CD4-positive, alpha-beta T cell (primary cell): Measurements from ENCODE around the gene STUB1. TPM values are rescaled to one million over a fixed set of nuclear protein-coding genes. Genes with fewer than 3 reads are reported as not detected.
A peak's percentile ranks its signal among the peaks of the same experiment; 100 is the strongest.

Experiments used
- ATAC-seq: fragments of 200-7000 bp; cut with Tn5 transposase; one replicate; pipeline ENCODE4 v1.10.0; 2022; ENCODE audit warnings: mild to moderate bottlenecking; ENCODE audit not compliant: poor library complexity
- CTCF ChIA-PET: fragments of 350-600 bp; sonication (Branson Sonifier 250); formaldehyde crosslinking; loops from one replicate; lab custom pipeline; 2021; ENCODE audit warnings: antibody characterized with exemption, inconsistent platforms; lab: Charles Lee
- POLR2A ChIA-PET: fragments of 350-600 bp; sonication (Branson Sonifier 250); formaldehyde crosslinking; loops from one replicate; lab custom pipeline; 2021; ENCODE audit warnings: antibody characterized with exemption, inconsistent platforms; lab: Charles Lee
- DNase-seq, 14 experiments: peaks; one replicate each; pipeline ENCODE4 v3.0.0-alpha.2; 2013 to 2020; ENCODE audit warnings: mixed read lengths in 2 of 14
- H3K27ac ChIP-seq, 2 donors: one replicate each; pipeline versions ENCODE4 v1.5.1 to v1.7.0; 2013; ENCODE audit warnings: low read length in 2 of 2, low read depth in 1 of 2, mild to moderate bottlenecking in 1 of 2
- H3K27me3 ChIP-seq, 2 experiments: 1 replicate in 1 of 2; 2 replicates in 1 of 2; pipeline versions ENCODE4 v1.6.1 to v1.7.0; 2013; ENCODE audit warnings: low read length in 2 of 2, control low read depth in 1 of 2, mild to moderate bottlenecking in 1 of 2, moderate library complexity in 1 of 2; ENCODE audit not compliant: insufficient read depth in 2 of 2, control insufficient read depth in 1 of 2
- H3K36me3 ChIP-seq: one replicate; pipeline ENCODE4 v1.6.1; 2013; ENCODE audit warnings: low read length, control low read depth; ENCODE audit not compliant: insufficient read depth
- H3K4me1 ChIP-seq: one replicate; pipeline ENCODE4 v1.6.1; 2013; ENCODE audit warnings: low read length, control low read depth; ENCODE audit not compliant: insufficient read depth
- H3K4me3 ChIP-seq: one replicate; pipeline ENCODE4 v1.5.1; 2013; ENCODE audit warnings: mild to moderate bottlenecking, low read length, moderate library complexity
- H3K9me3 ChIP-seq, 2 experiments: 1 replicate in 1 of 2; 2 replicates in 1 of 2; pipeline versions ENCODE4 v1.6.1 to v1.7.0; 2013; ENCODE audit warnings: low read length in 2 of 2, mild to moderate bottlenecking in 2 of 2, control low read depth in 1 of 2, moderate library complexity in 1 of 2; ENCODE audit not compliant: control insufficient read depth in 1 of 2, insufficient read depth in 1 of 2
- H3K27ac Mint-ChIP-seq: one replicate; pipeline ENCODE4 v1.8.0; 2020; ENCODE audit warnings: mixed read lengths
- H3K27me3 Mint-ChIP-seq: one replicate; pipeline ENCODE4 v1.8.0; 2021; ENCODE audit warnings: mixed read lengths
- H3K36me3 Mint-ChIP-seq: one replicate; pipeline ENCODE4 v1.8.0; 2021; ENCODE audit warnings: low read depth, mixed read lengths
- H3K4me1 Mint-ChIP-seq: one replicate; pipeline ENCODE4 v1.8.0; 2021; ENCODE audit warnings: low read depth, mixed read lengths
- H3K4me3 Mint-ChIP-seq: one replicate; pipeline ENCODE4 v1.8.0; 2020; ENCODE audit warnings: mild to moderate bottlenecking, mixed read lengths
- H3K9me3 Mint-ChIP-seq: one replicate; pipeline ENCODE4 v1.8.0; 2020; ENCODE audit warnings: mixed read lengths
- CTCF ChIP-seq: fragments of 200-600 bp; IDR thresholded peaks from one replicate; pipeline ENCODE4 v1.8.0; 2022; ENCODE audit warnings: antibody characterized with exemption, mild to moderate bottlenecking
- intact Hi-C, 2 experiments: fragments of 100-400 bp; cut with DNase I in 1 of 2; cut with micrococcal nuclease in 1 of 2; formaldehyde crosslinking; loops; one replicate each; pipeline versions ENCODE4 v1.15.1 to v1.9.0; 2023 to 2025; cut with DNase I, micrococcal nuclease
- total RNA-seq, 174 experiments: library from RNA in 2 of 174; stranded (reverse) in 2 of 174; gene quantifications; one replicate each; pipeline ENCODE4 v1.2.3 and lab custom pipeline; 2021 to 2026

The STUB1 gene
- total RNA-seq, 2 experiments from 2014 or later: 46.9 to 53.9 TPM

DNA sequence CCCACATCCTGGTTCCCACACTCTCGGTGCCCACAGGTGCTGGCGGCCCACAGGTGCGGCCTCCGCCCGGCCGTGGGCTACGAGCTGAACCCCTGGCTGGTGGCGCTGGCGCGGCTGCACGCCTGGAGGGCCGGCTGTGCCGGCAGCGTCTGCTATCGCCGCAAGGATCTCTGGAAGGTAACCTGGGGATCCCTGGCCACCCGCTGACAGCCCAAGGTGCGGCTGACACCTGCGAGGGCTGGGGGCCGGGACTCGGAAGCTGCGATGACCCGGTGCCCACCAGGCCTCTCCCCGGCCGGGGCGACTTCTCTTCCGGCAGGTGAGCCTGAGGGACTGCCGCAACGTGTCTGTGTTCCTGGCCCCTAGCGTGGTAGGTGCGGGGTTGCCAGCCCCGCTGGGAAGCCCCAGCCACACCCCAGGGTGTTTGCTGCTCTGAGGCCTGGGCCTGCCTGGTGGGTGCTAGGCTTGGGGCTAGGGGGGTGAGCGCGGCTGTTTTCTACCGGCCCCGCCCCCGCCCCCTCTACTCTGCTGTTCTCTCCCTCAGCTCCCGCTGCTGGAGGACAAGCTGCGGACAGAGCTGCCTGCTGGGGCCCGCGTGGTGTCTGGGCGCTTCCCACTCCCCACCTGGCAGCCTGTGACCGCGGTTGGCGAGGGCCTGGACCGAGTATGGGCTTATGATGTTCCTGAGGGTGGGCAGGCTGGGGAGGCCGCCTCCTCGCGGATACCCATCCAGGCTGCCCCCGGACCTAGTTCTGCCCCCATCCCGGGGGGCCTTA, 41.7 kb downstream of the STUB1 start:
- Histone ChIP-seq H3K27ac (peak overlapping the region in 1 of 2 donors; percentile 21), H3K4me1 (peaks cover 47% of the 10 kb centered on the region), H3K4me3 (peak overlapping the region; percentile 7), H3K9me3 (peaks cover 0 to 8% of the 10 kb centered on the region in 2 experiments), H3K36me3 (no peaks in the 10 kb centered on the region), H3K27me3 (no peaks in the 10 kb centered on the region)
- DNase-seq: peak in 3 of 14 experiments; percentile 26 to 69 (median 50)
- peak overlapping the region; percentile 81 for H3K4me3 Mint-ChIP-seq
- intact Hi-C loops: no loop called here
- no peak for TF ChIP-seq CTCF
- POLR2A ChIA-PET: interaction anchor here (1.0 to 2.5 kb wide), 9 partner anchors 15 to 686 kb away, joined by 3 to 20 read pairs (median 5); partner anchors contain the start of genes CIAO3, METTL26, STUB1 and WDR24
- no peaks in the 10 kb centered on the region for H3K27me3 Mint-ChIP-seq
- H3K27ac Mint-ChIP-seq: peak overlapping the region; percentile 14
- H3K4me1 Mint-ChIP-seq: peaks cover 17% of the 10 kb centered on the region
- CTCF ChIA-PET: interaction anchor here (0.8 kb wide), 1 partner anchor 11 kb away, joined by 3 read pairs; no protein-coding TSS in a partner anchor
- no peaks in the 10 kb centered on the region for H3K9me3 Mint-ChIP-seq
- ATAC-seq: no peak
- no peaks in the 10 kb centered on the region for H3K36me3 Mint-ChIP-seq

DNA sequence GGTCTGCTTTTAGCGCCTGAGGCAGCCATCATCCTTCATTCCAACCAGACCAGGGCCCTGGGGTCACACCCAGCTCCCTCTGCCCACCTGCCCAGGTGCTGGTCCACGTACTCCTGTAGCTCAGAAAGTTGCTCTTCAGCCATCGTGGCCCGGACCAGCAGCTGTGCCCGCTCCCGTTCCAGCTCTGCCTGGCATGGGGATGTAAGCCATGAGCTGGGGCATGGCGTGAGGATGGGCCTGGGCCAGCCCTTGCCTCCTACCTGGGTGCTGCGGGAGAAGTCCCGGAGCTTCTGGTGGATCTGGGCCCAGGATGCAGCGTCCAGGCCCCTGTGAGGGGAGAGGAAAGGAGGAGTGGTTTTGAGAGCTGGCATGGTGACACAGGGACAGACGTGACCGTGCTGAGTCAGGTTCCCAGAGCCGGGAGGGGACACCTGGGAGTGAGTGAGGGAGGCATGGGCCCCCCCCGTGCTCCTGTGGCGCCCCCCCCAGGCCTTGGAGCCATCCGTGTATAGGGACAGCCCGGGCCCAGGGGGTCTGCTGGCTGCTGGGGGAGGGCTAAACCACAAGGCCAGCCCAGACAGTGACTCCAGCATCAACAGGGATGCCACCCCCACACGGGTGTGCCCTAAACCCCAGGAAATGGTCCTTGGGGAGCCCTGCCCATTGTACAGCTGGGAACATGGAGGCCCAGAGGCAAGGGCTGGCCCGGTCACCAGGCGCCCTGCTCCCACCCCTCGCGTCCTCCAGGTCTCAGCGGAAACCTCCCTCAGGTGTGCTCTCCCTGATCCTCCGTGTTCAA, 42.8 kb downstream of the STUB1 start:
- H3K27me3 ChIP-seq: no peaks in the 10 kb centered on the region
- Mint-ChIP-seq H3K27ac (no peak overlapping the region), H3K4me1 (peaks cover 17% of the 10 kb centered on the region), H3K9me3 (no peaks in the 10 kb centered on the region), H3K27me3 (no peaks in the 10 kb centered on the region), H3K36me3 (no peaks in the 10 kb centered on the region), H3K4me3 (peak overlapping the region; percentile 54)
- no peak for ATAC-seq
- intact Hi-C loops: no loop called here
- DNase-seq: no peak
- ChIA-PET POLR2A (interaction anchor here (1.5 to 1.6 kb wide), 2 partner anchors 28 to 42 kb away, joined by 3 to 5 read pairs; no protein-coding TSS in a partner anchor), CTCF (interaction anchor here (0.8 kb wide), 1 partner anchor 10 kb away, joined by 3 read pairs; no protein-coding TSS in a partner anchor)
- H3K9me3 ChIP-seq: peaks cover 0 to 8% of the 10 kb centered on the region in 2 experiments
- H3K36me3 ChIP-seq: no peaks in the 10 kb centered on the region
- peaks cover 56% of the 10 kb centered on the region for H3K4me1 ChIP-seq
- H3K27ac ChIP-seq: no peak overlapping the region
- H3K4me3 ChIP-seq: no peak overlapping the region
- TF ChIP-seq CTCF: no peak

DNA sequence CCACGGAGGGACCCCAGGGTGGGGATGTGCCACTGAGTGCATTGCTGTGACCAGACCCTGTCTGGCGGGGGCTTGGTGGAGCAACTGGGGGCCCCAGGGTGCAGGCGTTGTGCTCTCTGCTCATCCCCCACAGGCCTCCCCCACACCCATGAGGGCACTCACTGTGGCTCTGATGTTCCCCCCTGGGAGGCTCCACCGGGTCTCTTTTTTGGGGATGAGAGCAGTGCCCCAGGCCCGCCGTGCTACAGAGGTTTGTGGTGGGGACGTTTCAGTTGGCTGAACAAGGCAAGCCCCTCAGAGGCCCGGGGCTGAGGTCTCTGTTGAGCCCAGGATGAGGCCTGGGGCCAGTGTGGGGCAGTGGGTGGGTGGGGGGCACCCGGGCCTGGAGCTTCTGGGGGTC, 43.5 kb downstream of the STUB1 start:
- H3K36me3 ChIP-seq: no peaks in the 10 kb centered on the region
- intact Hi-C loops: no loop called here

More for the DNA sequence above, 43.5 kb downstream of the STUB1 start:
- TF ChIP-seq CTCF: no peak
- ChIA-PET CTCF (no interaction called here), POLR2A (interaction anchor here (1.0 to 1.6 kb wide), 3 partner anchors 9 to 43 kb away, joined by 3 to 5 read pairs (median 3); no protein-coding TSS in a partner anchor)
- Histone ChIP-seq H3K4me3 (no peak overlapping the region), H3K4me1 (peaks cover 61% of the 10 kb centered on the region), H3K27me3 (no peaks in the 10 kb centered on the region), H3K9me3 (peaks cover 0 to 8% of the 10 kb centered on the region in 2 experiments), H3K27ac (no peak overlapping the region)
- no peak for DNase-seq
- ATAC-seq: no peak
- Mint-ChIP-seq H3K4me3 (peak overlapping the region; percentile 15), H3K36me3 (no peaks in the 10 kb centered on the region), H3K27me3 (no peaks in the 10 kb centered on the region), H3K4me1 (peaks cover 17% of the 10 kb centered on the region), H3K9me3 (no peaks in the 10 kb centered on the region), H3K27ac (no peak overlapping the region)
